ENCODE results near the gene RASGRP2.
"Not testable (repeated sequence)": the region's sequence is repeated elsewhere in the genome, so short reads cannot be mapped to it uniquely, and the experiment has no call there.

RASGRP2 gene

DNA sequence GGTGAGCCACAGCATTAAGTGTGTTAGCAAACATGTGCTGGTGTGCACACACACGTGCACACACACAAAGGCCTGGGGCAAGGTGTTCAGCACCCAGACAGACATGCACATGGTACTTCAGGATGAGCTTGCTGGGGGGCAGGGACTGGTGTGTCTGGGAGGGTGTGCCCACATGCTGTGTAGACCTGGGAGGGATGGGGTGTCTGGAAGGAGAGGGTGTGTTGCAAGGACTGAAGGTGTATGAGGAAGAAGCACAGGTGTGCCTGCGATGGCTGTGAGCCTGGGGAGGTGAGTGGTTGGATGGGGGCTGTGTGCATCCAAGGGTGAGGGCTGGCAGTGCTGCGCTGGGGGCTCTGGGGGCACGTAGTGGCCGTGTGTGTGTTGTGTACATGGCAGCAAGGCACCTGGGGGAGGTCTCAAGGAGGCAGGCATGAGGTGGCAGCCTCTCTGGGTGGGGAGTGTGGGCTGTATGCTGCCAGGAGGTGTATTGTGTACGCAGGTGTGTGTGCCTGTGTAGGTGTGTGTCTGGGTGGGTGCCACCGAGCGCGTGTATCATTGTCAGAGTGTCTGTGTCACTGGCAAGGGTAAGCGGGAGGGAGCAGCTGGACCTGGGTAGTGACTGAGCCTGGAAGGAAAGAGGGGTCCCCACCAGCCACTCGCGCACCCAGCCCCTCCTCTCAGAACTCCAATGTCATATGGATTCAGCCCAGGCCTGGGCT lies 23.1 kb downstream of the RASGRP2 start:
- in situ Hi-C loops (cut with MboI; ENCODE audit: low sequenced_read_pairs) = no loop called here

DNA sequence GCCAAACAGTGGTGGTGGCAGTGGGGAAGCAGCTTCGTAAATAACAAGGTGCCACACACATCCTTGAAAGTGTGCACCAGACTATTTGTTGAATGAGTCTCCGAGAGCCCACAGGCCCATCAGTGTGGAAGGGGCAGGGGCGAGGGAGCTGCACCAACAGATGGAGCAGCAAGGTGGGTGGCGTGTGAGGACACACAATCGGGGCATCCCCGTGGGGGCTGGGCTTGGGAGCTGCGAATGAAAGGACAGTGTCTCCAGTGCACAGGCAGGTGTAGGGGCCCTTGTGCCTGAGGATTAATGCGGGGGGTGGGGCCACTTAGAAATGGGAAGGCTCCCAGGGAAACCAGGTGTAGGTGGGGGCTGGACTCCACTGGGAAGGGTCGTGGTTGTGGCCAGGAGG lies 23.8 kb downstream of the RASGRP2 start:
- in situ Hi-C loops (cut with MboI; ENCODE audit: low sequenced_read_pairs) = no loop called here

DNA sequence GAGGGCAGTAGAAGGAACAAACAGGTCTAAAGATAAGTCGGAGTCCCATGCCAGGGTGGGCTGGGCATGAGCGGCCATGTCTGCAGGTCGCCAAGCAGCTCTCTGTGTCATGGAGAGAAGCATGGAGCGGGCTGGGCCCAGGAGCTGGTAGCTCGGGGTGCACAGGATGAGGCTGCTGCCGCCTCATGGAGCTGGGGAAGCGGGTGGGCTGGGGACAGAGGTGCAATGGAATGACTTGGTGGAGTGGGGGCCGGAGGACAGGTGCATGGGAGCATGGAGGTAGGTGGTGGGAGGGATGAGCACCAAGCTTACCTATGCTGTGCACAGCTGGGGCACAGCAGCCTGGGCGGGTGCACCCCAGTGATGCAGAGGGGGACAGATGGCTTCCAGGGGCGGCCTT lies 24.5 kb downstream of the RASGRP2 start:
- in situ Hi-C loops (cut with MboI; ENCODE audit: low sequenced_read_pairs) = no loop called here

DNA sequence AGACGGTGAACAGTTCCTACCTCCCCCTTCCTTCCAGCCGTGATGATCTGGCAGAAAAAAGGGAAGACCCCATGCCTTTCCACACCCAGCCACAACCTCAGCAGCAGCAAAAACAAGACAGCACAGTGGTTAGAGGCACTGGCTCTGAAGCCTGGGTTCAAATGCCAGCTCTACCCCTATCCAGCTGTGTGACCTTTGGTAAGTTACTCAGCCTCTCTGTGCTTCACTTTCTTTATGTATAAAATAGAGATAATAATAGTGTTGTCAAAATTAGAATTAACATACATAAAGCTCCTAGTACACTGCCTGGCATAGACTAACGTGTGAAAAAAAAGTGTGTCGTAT lies 25.2 kb downstream of the RASGRP2 start:
- in situ Hi-C loops (cut with MboI; ENCODE audit: low sequenced_read_pairs) = no loop called here

DNA sequence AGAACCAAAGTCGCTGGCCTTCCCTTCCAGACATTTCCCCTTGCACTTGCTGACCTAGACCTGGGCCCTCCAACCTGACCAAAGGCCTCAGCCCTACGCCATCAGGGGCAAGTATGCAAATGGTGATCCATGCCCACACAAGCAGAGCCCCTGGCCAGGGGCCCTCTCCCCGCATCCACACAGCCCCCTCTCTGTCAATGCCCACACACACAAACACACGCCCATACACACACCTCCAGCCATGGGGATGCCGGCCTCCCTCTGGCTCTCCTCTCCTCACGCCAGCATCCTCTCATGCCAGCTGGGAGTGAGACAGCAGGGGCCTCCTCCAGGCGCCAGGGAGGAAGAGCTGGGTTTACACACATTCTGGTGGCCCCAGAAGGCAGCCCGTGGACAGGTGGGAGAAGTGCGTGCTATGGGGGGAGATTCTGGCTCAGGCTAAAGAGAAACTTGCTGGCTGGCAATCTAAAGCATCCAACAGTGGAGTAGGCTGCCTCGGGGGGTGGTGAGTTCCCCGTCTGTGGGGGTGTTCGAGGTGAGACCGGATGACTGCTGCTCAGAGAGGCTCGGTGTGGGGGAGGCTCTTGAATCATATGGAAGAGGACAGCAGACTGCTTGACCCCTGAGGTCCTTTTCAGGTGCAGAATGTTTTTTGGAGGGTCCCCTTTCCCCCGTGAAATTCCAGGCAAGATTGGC lies 25.7 kb downstream of the RASGRP2 start:
- in situ Hi-C loops (cut with MboI; ENCODE audit: low sequenced_read_pairs) = no loop called here

DNA sequence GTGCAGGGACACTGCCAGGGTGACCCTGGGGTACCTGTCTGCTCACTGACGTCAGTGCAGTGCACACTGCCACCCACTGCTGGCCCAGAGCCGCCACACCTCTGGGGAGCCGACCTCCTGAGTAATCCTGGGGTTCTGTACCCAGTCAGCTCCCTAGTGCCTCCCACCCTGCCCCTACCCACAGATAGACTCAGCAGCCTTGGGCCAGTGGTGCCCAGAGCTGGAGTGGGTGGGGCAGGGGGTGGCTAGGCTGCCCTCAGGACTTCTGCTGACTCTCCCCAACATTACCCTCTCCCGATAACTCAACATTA lies 26.7 kb downstream of the RASGRP2 start:
- in situ Hi-C loops (cut with MboI; ENCODE audit: low sequenced_read_pairs) = no loop called here

DNA sequence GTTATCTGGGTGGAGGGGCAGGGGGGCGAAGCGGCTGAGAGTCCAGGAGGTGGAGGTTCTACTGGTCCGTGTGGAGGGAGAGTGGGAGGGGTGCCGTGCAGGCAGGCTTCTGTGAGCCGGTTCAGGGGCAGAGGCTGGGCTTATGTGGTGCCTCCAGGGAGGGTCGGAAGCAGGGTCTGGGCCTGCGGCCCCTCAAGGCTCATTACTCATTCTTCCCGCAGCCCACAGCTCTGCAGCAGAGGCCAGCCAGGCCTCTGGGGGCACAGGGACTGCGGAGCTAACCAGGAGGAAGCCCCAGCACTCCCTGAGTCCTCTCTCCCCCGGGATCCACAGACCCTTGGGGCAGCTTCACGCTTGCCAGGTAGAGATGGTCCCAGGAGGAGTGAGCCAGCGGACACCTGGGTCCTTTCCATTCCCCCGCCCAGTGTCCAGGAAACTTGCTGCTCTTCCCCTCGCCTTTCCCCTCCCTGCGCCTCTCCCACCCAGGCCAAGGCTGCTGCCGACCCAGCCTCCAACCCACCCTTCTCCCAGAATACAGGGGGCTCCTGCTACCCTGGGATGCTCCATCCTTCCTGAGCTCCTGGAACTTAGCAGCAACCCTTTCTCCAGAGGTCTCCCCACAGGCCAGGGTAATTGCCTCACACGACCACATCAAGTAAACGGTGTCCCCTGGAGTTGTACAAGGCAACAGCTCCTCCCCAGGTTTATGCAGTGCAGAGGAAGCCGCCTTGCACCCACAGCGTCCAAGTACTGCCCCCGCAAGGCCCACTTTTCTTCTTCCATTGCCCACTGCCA lies 27.3 kb downstream of the RASGRP2 start:
- in situ Hi-C loops (cut with MboI; ENCODE audit: low sequenced_read_pairs) = no loop called here

DNA sequence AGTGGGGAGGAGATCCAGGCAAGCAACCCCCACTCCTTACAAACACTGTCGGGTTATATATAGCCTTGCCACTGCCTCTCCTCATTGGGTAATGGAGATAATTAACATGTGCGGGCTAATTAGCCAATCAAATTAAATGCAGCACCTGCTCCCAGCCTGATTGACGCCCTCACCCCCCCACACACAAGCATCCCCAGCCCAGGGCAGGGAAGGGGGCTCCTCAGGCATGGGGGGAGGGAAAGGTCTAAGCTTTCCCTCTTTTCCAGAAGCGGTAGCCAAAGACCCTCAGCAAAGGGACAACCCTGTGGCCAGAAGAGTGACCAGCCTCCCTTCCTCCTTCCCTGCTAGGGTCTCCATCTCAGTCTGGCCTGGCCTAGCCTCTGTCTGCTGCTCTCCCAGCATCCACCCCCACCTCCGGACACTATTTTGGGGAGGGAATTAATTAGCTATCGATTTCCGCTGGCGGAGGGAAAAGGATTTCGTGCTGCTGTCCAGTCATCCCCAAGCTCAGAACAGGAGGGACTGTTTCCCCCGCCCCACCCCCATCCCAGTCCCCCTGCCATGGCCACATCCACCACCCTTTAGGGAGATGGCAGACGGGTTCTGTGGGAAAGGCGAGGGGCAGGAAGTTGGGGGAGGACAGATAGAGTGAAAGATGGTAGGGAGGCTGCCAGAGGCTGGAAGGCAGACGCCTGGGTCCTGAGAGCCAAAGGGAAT lies 28.0 kb downstream of the RASGRP2 start:
- in situ Hi-C loops (cut with MboI; ENCODE audit: low sequenced_read_pairs) = no loop called here

DNA sequence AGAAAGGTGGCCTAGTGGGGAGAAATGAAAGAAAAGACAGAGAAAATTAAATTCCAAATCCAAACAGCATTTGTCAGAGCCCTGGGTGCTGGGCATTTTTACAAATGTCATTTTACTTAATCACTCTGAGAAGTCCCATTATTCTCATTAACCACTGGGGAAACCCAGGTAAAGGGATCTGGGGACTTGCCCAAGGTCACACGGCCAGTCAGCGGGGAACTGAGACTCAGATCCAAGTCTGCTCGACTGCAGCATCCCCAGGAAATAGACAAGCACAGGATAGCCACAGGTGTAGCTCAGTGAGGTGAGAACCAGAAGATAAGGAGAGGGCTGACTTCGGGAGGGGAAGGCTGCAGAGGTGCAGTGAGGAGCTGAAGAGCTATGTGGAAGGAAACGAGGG lies 28.8 kb downstream of the RASGRP2 start:
- in situ Hi-C loops (cut with MboI; ENCODE audit: low sequenced_read_pairs) = no loop called here

DNA sequence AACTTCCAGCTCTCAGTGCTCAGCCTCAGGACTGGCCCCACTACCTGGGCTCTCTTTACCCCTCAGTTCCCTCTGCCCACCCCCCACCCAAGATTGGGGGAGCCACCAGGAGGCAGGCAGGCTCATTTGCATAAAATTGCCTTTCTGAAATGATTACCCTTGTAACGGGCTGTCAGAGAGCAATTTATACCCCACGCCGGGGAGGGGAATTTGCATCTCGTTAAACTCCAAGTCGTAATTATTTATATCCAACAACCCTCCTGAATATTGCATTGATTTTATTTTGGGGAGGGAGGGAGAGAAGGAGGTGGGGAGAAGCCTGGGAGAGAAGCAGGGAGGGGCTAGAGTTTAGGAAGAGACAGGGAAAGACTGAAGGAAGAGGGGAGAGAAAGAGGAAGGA lies 29.3 kb downstream of the RASGRP2 start:
- in situ Hi-C loops (cut with MboI; ENCODE audit: low sequenced_read_pairs) = no loop called here

DNA sequence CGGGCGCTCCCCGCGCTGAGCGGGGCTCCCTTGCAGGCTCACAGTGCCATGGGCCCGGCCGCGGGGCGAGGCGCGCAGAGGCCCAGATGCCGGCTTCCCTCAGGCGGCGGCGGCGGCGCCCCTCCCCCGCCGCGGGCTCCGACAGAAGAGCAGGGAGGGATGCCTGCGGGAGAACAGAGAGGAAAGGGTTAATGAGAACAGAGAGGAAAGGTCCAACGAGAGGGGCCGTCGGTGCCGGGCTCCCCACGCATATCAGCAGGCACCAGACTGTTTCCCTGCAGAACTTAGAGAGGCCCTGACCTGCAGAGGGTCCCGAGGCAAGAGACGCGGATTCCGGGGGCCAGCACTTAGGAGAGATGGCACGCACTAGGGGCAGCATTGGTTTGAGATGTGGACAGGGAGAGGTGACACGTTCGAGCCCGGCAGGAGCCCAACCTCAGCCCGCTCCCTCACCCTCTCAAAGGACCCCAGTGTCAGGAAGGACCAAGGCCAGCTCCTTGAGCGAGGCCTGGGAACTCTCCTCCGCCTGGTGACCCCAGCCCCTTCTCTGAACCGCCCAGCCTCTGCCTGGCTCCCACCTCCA lies 30.1 kb downstream of the RASGRP2 start:
- in situ Hi-C loops (cut with MboI; ENCODE audit: low sequenced_read_pairs) = no loop called here

DNA sequence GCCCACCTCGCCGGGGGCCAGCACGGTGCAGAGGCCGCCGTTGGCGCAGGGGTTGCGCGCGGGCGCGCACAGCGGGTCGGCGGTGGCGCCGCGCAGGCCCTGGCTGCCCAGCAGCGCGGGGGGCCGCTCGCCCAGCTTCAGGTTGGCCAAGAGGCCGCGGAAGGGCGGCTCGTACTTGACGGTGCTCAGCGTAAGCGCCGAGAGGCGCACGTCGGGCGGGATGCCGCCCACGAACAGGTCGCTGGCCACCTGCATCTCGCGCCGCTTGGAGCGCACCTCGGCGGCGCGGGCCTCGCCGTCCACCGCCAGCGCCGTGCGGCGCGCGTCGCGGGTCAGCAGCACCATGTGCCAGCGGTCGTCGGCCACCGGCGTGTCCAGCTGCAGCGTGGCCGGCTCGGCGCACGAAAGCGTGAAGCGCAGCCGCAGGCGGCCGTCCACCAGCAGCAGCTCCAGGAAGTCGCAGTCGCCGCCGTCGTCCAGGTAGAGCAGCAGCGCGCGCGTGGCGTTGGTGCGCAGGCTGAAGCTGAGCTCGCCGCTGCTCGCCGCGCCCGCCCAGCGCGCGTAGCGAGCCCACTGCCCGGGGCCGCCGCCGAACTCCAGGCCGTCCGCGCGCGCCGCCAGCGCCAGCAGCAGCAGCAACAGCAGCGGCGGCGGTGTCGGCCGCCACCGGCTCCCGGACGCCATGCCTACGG lies 30.8 kb downstream of the RASGRP2 start:
- in situ Hi-C loops (cut with MboI; ENCODE audit: low sequenced_read_pairs) = no loop called here

DNA sequence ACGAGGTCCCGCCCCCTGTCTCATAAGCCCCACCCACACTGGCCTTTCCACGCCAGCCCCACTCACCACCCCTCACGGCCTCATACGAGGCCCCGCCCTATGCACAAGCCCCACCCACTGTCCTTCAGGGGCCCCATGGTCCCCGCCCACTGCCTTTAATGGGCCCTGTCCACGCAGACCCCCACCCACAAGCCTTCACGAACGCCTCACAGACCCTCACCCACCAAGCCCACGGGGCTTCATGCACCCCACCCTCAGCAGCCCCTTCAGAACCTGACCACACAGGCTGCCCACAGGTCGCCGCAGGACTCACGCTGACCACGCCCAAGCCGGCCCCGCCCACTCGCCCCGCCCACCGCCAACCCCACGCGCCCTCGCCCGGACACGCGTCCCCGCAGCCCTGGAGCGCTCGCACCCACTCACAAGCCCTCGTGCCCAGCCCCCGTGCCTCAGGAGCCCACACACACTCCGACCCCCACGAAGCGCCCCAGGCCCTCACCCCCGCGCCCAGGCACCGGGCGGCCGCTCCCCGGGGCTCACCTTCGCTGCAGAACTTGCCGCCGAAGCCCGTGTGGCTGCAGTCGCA lies 31.4 kb downstream of the RASGRP2 start:
- in situ Hi-C loops (cut with MboI; ENCODE audit: low sequenced_read_pairs) = no loop called here

DNA sequence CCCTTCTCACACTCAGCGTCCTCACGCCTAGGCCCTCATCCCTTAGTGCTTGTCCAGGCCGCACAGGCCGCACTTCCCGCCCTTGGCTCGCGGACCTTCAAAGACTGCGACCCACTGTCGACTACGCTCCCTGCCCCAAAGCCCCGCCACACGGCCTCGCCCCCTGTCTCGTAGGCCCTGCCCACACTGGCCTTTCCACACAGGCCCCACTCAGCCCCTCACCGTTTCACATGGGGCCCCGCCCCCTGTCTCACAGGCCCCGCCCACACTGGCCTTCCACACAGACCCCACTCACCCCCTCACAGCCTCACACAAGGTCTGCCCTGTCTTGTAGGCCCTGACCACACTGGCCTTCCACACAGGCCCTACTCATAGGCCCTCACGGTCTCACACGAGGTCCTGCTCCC lies 32.0 kb downstream of the RASGRP2 start:
- in situ Hi-C loops (cut with MboI; ENCODE audit: low sequenced_read_pairs) = no loop called here

DNA sequence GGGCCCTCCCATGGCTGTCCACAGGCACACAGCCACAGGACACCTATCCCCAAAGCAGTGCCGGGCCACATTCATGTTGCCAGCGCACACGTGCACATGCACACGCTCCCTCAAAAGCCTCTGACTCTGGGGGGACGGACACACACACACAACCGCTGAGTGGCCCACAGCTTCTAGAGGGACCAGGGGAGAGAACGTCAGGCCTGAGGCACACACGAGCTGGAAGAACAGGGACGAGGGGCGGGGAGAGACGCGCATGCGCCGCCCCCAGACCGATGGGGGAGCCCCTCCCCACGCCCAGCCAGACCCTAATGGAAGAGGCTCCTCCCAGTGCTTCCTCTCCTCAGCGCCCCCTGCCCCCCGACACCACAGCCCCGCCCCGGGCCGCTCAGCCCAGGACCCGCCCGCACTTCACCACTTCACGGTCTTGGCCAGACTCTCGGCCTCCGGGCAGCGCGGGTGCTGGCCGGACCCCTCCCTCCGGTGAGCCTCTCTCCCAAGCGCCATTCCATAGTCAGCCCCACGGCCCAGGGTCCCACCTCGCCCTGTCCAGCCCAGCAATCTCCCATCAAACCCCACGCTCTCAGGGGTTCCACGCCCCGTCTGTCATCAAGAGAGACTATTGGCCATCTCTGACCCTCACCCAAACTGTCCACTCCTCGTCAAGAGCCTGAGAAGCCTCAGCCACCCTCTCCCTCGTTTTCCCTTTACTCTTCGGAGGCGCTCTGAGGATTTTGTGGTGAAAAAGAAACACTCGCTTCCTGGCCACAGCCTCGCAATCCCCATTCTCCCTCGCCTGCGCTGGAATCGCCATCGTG lies 32.6 kb downstream of the RASGRP2 start:
- in situ Hi-C loops (cut with MboI; ENCODE audit: low sequenced_read_pairs) = no loop called here

DNA sequence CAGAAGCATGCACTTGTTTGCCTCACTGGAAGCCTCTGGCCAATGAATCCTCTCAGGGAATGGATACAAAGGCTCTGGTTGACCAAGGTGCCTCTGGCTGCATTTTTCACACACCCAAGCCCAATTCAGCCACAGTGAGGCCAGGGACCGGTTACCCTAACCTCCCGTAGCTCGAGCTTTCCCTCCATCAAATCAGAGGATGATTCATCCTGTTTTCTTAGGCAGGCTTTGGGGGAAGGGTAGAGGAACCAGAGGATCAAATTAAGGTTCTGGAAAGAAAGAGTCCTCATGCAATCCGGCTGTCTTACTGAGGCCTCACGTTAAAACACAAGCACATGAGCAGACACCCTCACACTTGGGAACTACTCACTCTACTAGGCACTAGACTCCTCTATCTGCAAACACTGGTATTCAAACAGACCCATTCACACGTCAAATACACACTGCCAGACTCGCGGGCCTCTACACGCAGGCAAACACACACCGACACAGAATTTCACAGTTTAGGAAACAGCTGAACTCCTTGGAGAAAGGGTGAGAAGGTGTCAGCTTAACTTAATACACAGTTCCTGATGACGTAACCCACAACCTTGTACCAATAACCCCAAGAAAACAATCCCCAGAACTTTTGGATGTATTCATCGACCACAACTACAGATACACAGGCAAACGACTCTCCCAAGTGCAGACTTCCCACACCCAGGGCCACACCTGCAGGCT lies 33.4 kb downstream of the RASGRP2 start:
- in situ Hi-C loops (cut with MboI; ENCODE audit: low sequenced_read_pairs) = no loop called here

DNA sequence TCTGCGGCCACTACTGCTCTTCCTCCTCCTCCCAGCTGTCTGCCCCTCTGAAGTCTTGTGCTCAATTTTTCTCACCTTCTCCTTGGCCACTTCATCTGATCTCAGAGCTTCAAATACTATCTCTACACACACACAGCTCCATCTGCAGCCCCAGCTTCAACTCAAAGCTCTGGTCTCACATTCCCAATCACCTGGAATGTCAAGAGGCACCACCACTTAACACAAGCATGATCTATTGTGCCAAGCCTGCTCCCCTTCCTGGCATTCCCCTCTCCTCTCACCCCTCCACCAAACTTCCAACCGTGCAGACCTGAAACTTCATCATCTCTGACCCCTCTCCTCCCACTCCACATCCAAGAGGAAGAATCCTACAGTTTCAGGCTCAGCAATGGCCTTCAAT lies 38.4 kb downstream of the RASGRP2 start:
- in situ Hi-C loops (cut with MboI; ENCODE audit: low sequenced_read_pairs) = no loop called here

DNA sequence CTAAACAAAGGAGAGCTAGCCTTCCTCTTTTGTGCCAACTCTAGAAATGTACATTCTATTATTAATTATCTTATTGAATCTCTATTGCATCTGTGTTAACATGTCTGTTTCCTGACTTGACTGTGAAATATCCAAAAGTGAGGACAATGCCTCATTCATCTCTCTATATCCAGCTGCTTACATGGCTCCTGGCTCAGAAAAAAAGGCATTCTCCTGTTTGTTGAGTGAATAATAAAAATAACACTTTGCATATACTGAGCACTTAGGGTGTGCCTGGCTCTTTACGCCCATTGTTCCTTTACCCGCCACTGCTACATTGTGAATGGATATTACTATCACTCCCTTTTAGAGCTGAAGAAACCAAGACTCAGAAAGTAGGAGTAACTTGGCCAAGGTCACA lies 40.9 kb downstream of the RASGRP2 start:
- in situ Hi-C loops (cut with MboI; ENCODE audit: low sequenced_read_pairs) = no loop called here

DNA sequence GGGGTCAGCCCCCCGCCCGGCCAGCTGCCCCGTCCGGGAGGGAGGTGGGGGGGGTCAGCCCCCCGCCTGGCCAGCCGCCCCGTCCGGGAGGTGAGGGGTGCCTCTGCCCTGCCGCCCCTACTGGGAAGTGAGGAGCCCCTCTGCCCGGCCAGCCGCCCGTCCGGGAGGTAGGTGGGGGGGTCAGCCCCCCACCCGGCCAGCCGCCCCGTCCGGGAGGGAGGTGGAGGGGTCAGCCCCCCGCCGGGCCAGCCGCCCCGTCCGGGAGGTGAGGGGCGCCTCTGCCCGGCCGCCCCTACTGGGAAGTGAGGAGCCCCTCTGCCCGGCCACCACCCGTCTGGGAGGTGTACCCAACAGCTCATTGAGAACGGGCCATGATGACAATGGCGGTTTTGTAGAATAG lies 42.0 kb downstream of the RASGRP2 start:
- in situ Hi-C loops (cut with MboI; ENCODE audit: low sequenced_read_pairs) = not testable (repeated sequence)

All from HL-60/S4 treated with retinoic acid at 250 ng/mL for 4 days and 3 days (cell line).